ENCODE measurements around the gene NNT. TPM values are rescaled to one million over a fixed set of nuclear protein-coding genes. Genes with fewer than 3 reads are reported as not detected.
"Not testable (repeated sequence)": the region's sequence is repeated elsewhere in the genome, so short reads cannot be mapped to it uniquely, and the experiment has no call there.

The NNT gene
- total and polyA plus RNA-seq, 9 of the 15 experiments (the other 6 are each of a cell fraction or from before 2014, with no cell fraction given), result 21.9 to 68.6 (median 42.2) TPM

DNA sequence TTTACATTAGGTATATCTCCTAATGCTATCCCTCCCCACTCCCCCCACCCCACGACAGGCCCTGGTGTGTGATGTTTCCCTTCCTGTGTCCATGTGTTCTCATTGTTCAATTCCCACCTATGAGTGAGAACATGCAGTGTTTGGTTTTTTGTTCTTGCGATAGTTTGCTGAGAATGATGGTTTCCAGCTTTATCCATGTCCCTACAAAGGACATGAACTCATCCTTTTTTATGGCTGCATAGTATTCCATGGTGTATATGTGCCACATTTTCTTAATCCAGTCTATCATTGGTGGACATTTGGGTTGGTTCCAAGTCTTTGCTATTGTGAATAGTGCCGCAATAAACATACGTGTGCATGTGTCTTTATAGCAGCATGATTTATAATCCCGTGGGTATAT lies 64.4 kb downstream of the NNT start:
- peak in 1 of 2 experiments; percentile 30; a peak in 1 of 4 replicates for TF ChIP-seq KDM1A (IDR thresholded peaks at IDR 0.05)
- TF ChIP-seq BCOR (IDR thresholded peaks at IDR 0.05), result 0 out of 2 replicates have a peak, but pooled peaks have one; percentile 36
- intact Hi-C loops (cut with micrococcal nuclease); H3K9ac ChIP-seq (ENCODE audit: insufficient read depth in 1 of 2, low read depth in 2 of 2, low read length in 2 of 2); H3K9me3 ChIP-seq (replicated peaks; ENCODE audit: control insufficient read depth, insufficient read depth, low read depth, low read length); ATAC-seq; H3K36me3 ChIP-seq (ENCODE audit: control insufficient read depth, insufficient read depth, low read length); in situ Hi-C loops (cut with MboI); H3K4me2 ChIP-seq (ENCODE audit: insufficient read depth, low read length); DNase-seq (ENCODE audit: extremely low read depth in 1 of 4, low spot score in 3 of 4); H3K27ac ChIP-seq (ENCODE audit: extremely low read depth, low read depth, low read length); H3K27me3 ChIP-seq (ENCODE audit: control insufficient read depth in 2 of 2, insufficient read depth in 2 of 2, low read length in 2 of 2); H4K20me1 ChIP-seq (replicated peaks; ENCODE audit: control insufficient read depth, insufficient read depth, low read length); H3K4me1 ChIP-seq (replicated peaks in 1 of 2; ENCODE audit: control insufficient read depth in 2 of 2, insufficient read depth in 2 of 2, low read length in 2 of 2); H3K4me3 ChIP-seq; H2AFZ ChIP-seq (ENCODE audit: low read depth, low read length); H3K9me1 ChIP-seq (ENCODE audit: control insufficient read depth, insufficient read depth, low read length); FAIRE-seq; BruUV-seq (replicated peaks); H3K79me2 ChIP-seq (ENCODE audit: control insufficient read depth, insufficient read depth, low read length); CTCF ChIA-PET (ENCODE audit: low intra/inter-chr PET ratio); POLR2A ChIA-PET: not testable (repeated sequence)
- WGBS (ENCODE audit: insufficient coverage, low coverage, missing lambda C conversion rate), result 100% methylated on average over 1 of the region's 5 CpGs

DNA sequence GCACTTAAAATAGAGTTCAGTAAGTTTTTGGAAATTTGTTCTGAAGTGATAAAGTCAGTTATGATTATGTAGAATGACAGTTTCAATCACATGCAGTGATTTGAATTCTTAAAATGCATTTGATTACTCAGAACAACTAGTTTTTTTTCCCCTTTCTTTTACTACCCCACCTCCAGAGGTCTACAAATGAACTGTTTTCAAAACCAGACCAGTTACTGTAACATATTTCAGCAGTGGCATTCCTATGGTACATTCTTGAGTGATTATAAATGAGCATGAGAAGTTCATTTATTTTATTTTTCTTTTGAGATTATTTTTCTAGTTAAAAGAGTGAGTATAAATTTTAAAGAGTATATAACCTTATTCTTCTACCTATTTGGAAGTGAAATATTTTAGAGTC lies 71.6 kb downstream of the NNT start:
- FAIRE-seq, result no peak

More for the DNA sequence above, 71.6 kb downstream of the NNT start:
- DNase-seq (ENCODE audit: extremely low read depth in 1 of 4, low spot score in 3 of 4), result no peak
- ChIA-PET POLR2A (no interaction called here), CTCF (ENCODE audit: low intra/inter-chr PET ratio) (no interaction called here)
- Histone ChIP-seq H3K4me2 (ENCODE audit: insufficient read depth, low read length) (no peak overlapping the region), H3K9me1 (ENCODE audit: control insufficient read depth, insufficient read depth, low read length) (no peaks in the 10 kb centered on the region), H3K36me3 (ENCODE audit: control insufficient read depth, insufficient read depth, low read length) (peaks cover 6% of the 10 kb centered on the region; the same call in 1 of the 3 replicates), H3K27me3 (ENCODE audit: control insufficient read depth in 2 of 2, insufficient read depth in 2 of 2, low read length in 2 of 2) (no peaks in the 10 kb centered on the region), H3K9me3 (replicated peaks; ENCODE audit: control insufficient read depth, insufficient read depth, low read depth, low read length) (no peaks in the 10 kb centered on the region), H3K79me2 (ENCODE audit: control insufficient read depth, insufficient read depth, low read length) (no peaks in the 10 kb centered on the region), H3K27ac (ENCODE audit: extremely low read depth, low read depth, low read length) (no peak overlapping the region), H3K4me1 (replicated peaks in 1 of 2; ENCODE audit: control insufficient read depth in 2 of 2, insufficient read depth in 2 of 2, low read length in 2 of 2) (no peaks in the 10 kb centered on the region), H2AFZ (ENCODE audit: low read depth, low read length) (no peak overlapping the region), H3K9ac (ENCODE audit: insufficient read depth in 1 of 2, low read depth in 2 of 2, low read length in 2 of 2) (no peak overlapping the region), H4K20me1 (replicated peaks; ENCODE audit: control insufficient read depth, insufficient read depth, low read length) (no peaks in the 10 kb centered on the region), H3K4me3 (no peak overlapping the region)
- in situ Hi-C loops (cut with MboI), result no loop called here
- ATAC-seq, result no peak
- no peak for TF ChIP-seq ZNF445 (CRISPR knock-in tag; IDR thresholded peaks at IDR 0.05; ENCODE audit: low read depth)
- no peak for TF ChIP-seq RBM22 (IDR thresholded peaks at IDR 0.05; ENCODE audit: low read depth, low read length, poor library complexity, severe bottlenecking)
- intact Hi-C loops (cut with micrococcal nuclease), result no loop called here
- no TSS peak for BruUV-seq (replicated peaks)

All from K562 (cell line).